ENCODE measurements around the gene TMSB15C.

TMSB15C gene

DNA sequence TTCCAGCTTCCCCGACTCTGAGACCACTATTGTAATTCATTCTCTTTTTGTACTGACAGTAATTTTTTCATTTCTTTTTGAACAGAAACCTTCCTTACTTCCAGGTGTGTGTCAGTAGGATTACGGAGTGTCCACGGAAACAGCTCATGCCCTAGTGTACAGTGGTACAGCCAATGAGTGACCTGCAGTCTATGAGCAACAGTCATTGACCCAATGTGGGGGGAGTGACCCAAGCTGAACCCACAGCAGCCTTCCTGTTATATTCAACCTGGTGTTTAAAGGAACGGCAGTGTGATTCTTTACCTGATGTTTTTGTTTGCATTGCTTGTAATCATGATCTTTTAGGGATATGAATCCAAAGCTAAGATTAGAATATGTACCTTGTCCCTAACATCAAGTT is 35.0 kb downstream of the TMSB15C start:
- DNase-seq (ENCODE audit: low spot score), result no peak
- TF ChIP-seq, protein P1, sequence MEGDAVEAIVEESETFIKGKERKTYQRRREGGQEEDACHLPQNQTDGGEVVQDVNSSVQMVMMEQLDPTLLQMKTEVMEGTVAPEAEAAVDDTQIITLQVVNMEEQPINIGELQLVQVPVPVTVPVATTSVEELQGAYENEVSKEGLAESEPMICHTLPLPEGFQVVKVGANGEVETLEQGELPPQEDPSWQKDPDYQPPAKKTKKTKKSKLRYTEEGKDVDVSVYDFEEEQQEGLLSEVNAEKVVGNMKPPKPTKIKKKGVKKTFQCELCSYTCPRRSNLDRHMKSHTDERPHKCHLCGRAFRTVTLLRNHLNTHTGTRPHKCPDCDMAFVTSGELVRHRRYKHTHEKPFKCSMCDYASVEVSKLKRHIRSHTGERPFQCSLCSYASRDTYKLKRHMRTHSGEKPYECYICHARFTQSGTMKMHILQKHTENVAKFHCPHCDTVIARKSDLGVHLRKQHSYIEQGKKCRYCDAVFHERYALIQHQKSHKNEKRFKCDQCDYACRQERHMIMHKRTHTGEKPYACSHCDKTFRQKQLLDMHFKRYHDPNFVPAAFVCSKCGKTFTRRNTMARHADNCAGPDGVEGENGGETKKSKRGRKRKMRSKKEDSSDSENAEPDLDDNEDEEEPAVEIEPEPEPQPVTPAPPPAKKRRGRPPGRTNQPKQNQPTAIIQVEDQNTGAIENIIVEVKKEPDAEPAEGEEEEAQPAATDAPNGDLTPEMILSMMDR (IDR thresholded peaks at IDR 0.05; ENCODE audit: extremely low read depth, insufficient read depth, missing control alignments), result no peak
- in situ Hi-C loops (cut with MboI; ENCODE audit: low pct_unique_long_range_greater_than_20kb, low sequenced_read_pairs, unreplicated experiment), result no loop called here

DNA sequence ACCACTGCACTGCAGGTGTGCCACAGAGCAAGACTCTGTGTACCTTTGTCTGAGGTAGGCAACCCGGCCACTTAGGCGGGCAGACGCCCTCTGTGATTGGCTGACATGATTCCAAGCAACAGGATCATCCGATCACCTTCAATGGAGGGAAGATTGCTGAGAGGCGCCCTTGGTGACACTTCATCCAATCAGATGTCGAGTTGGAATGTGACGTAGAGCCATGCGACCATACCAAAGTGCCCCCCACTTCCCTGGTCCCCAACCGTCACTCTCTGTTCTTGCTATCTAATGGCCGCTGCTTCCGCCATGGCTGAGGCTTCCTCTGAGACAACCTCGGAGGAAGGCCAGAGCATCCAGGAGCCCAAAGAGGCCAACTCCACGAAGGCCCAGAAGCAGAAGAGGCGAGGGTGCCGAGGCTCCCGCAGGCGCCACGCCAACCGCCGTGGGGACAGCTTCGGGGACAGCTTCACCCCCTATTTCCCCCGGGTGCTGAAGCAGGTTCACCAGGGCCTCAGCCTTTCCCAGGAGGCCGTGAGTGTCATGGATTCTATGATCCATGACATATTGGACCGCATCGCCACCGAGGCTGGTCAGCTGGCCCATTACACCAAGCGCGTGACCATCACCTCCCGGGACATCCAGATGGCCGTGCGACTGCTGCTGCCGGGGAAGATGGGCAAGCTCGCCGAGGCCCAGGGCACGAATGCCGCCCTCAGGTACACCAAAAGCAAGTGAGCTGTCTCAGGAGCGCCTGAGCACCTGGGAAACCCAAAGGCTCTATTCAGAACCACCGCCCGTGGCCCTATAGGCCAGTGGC is 36.1 kb downstream of the TMSB15C start, which contains the start of gene H2BW2:
Gene H2BW2, plus strand, starts transcription at position 268 of the 817 bp plus-strand sequence. Its CDS starts 39 bp downstream, at position 307.
- TF ChIP-seq, protein P1 (IDR thresholded peaks at IDR 0.05; ENCODE audit: extremely low read depth, insufficient read depth, missing control alignments), result no peak
- in situ Hi-C loops (cut with MboI; ENCODE audit: low pct_unique_long_range_greater_than_20kb, low sequenced_read_pairs, unreplicated experiment), result no loop called here
- no peak for DNase-seq (ENCODE audit: low spot score)

Measured in GM13977 (cell line).